Aorta (tissue), 5 donors: ENCODE measurements around the gene ANKS1B. TPM values are rescaled to one million over a fixed set of nuclear protein-coding genes. Genes with fewer than 3 reads are reported as not detected.

Experiments used
- ATAC-seq: fragments of 200-7000 bp; cut with Tn5 transposase; one replicate; pipeline ENCODE4 v1.9.1; 2022; ENCODE audit warnings: moderate library complexity; ENCODE audit not compliant: low FRiP score
- DNase-seq, 2 donors: peaks; one replicate each; pipeline ENCODE4 v3.0.0-alpha.2; 2020
- H3K27ac ChIP-seq, 2 donors: one replicate each; pipeline ENCODE4 v1.5.1; 2013; ENCODE audit warnings: low read length in 2 of 2, mild to moderate bottlenecking in 2 of 2, moderate library complexity in 2 of 2, control low read depth in 1 of 2, inconsistent platforms in 1 of 2, low read depth in 1 of 2
- H3K27me3 ChIP-seq, 2 donors: one replicate each; pipeline ENCODE4 v1.6.1; 2013; ENCODE audit warnings: control low read depth in 1 of 2, low read length in 1 of 2, mild to moderate bottlenecking in 1 of 2, moderate library complexity in 1 of 2; ENCODE audit not compliant: insufficient read depth in 2 of 2, control insufficient read depth in 1 of 2
- H3K36me3 ChIP-seq, 2 donors: one replicate each; pipeline ENCODE4 v1.6.1; 2013; ENCODE audit warnings: control low read depth in 1 of 2, low read length in 1 of 2, mild to moderate bottlenecking in 1 of 2; ENCODE audit not compliant: insufficient read depth in 2 of 2, control insufficient read depth in 1 of 2
- H3K4me1 ChIP-seq, 2 donors: one replicate each; pipeline ENCODE4 v1.6.1; 2013; ENCODE audit warnings: low read length in 2 of 2, control low read depth in 1 of 2, mild to moderate bottlenecking in 1 of 2, moderate library complexity in 1 of 2; ENCODE audit not compliant: insufficient read depth in 2 of 2, control insufficient read depth in 1 of 2
- H3K4me3 ChIP-seq, 2 donors: one replicate each; pipeline ENCODE4 v1.5.1; 2013; ENCODE audit warnings: low read length in 2 of 2, control low read depth in 1 of 2, mild to moderate bottlenecking in 1 of 2
- H3K9me3 ChIP-seq: one replicate; pipeline ENCODE4 v1.6.1; 2013; ENCODE audit warnings: mild to moderate bottlenecking, low read length; ENCODE audit not compliant: control insufficient read depth
- WGBS, 2 donors: extraction: QIAGEN DNeasy Blood & Tissue Kit; methylation state at CpG; one replicate each; pipeline ENCODE4 v1.1.7; 2013; 5-methylcytosine and 5-hydroxymethylcytosine counted together
- intact Hi-C, 2 donors: fragments of 100-400 bp; cut with DNase I; formaldehyde crosslinking; loops; one replicate each; pipeline versions ENCODE4 v1.14.2 to v1.15.0; 2022
- polyA plus RNA-seq, 2 donors: library from polyadenylated mRNA; stranded (reverse); fragments of 200-250 nt; gene quantifications; one replicate each; pipeline ENCODE4 v1.2.3, GENCODE V29; 2013
- total RNA-seq, 2 donors: library from RNA; stranded (reverse); fragmentation: NEBNext Ultra II Directional; extraction: Animal tissue kit (Norgen Biotek cat#: 25700); gene quantifications; one replicate each; pipeline ENCODE4 v1.2.1, GENCODE V29; 2021
- donor health status: healthy with polysubstance abuse.
- donor health status: Bipolar disorder and iron deficiency.
- donor health status: DM: no; HTN: no; CAD: no.
- donor health status: DM: no; HTN: no; CAD: no.
- donor health status: DM: yes; HTN: yes; CAD: no.

Gene ANKS1B
- total and polyA plus RNA-seq, 4 donors: 3.0 to 37.0 (median 17.8) TPM

DNA sequence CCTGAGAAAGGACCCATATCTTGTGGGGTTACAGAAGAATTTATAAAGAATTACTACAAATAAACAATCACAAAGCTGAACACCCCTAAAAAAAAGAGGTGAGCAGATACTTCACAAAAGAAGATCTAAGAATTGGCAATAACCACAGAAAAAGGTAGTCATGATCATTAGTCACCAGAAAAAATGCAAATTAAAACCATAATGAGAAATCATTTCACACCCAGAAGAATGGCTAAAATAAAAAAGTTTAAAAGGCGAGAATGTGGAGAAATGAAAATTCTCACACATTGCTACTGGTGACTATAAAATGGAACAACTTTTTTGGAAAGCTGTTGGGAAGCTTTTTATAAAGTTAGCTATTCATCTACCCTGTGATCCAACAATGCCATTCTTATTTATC, 545.3 kb downstream of the ANKS1B start:
- Histone ChIP-seq H3K36me3 (no peaks in the 10 kb centered on the region), H3K4me1 (no peaks in the 10 kb centered on the region), H3K9me3 (no peaks in the 10 kb centered on the region), H3K27ac (no peak overlapping the region), H3K27me3 (no peaks in the 10 kb centered on the region), H3K4me3 (no peak overlapping the region)
- intact Hi-C loops: no loop called here
- no peak for DNase-seq
- no peak for ATAC-seq
- whole genome bisulfite sequencing, 2 donors: 91 to 95% methylated on average over 1 of the region's 1 CpG

GRCh38 chr12:99436584-99436983, 548.2 kb downstream of the ANKS1B start:
- Histone ChIP-seq H3K27ac (no peak overlapping the region), H3K36me3 (no peaks in the 10 kb centered on the region), H3K4me1 (no peaks in the 10 kb centered on the region), H3K4me3 (no peak overlapping the region), H3K27me3 (no peaks in the 10 kb centered on the region), H3K9me3 (no peaks in the 10 kb centered on the region)
- intact Hi-C loops: no loop called here
- ATAC-seq (no peak), DNase-seq (no peak)

GRCh38 chr12:99435095-99435791, 549.5 kb downstream of the ANKS1B start:
- no peaks in the 10 kb centered on the region for H3K36me3 ChIP-seq
- intact Hi-C loops: no loop called here
- no peaks in the 10 kb centered on the region for H3K4me1 ChIP-seq
- ATAC-seq (no peak), DNase-seq (no peak)
- no peaks in the 10 kb centered on the region for H3K27me3 ChIP-seq
- WGBS, 2 donors: 88 to 96% methylated on average over 1 of the region's 1 CpG
- no peaks in the 10 kb centered on the region for H3K9me3 ChIP-seq
- no peak overlapping the region for H3K27ac ChIP-seq
- no peak overlapping the region for H3K4me3 ChIP-seq

DNA sequence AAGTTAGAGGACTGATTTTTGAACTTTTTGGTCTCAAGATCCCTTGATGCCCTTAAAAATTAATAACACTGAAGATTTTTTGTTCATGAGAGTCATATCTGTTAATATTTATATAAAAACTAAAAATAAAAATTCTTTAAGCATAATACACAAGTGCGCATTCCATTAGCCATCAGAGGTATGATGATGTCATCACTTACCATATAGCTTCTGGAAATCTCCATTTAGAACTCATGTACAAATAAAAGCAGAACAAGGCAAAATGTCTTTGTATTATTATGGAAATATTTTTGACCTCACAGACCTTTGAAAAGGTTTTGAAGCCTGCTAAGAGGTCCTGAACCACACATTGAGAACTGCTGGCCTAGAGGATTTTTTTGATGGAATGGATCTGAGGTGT, 551.6 kb downstream of the ANKS1B start:
- intact Hi-C loops: no loop called here
- no peaks in the 10 kb centered on the region for H3K27me3 ChIP-seq
- H3K4me3 ChIP-seq: no peak overlapping the region
- H3K4me1 ChIP-seq: no peaks in the 10 kb centered on the region
- H3K36me3 ChIP-seq: no peaks in the 10 kb centered on the region
- 94 to 99% methylated on average over 1 of the region's 1 CpG for WGBS, 2 donors
- no peak overlapping the region for H3K27ac ChIP-seq
- DNase-seq (no peak), ATAC-seq (no peak)
- H3K9me3 ChIP-seq: no peaks in the 10 kb centered on the region

DNA sequence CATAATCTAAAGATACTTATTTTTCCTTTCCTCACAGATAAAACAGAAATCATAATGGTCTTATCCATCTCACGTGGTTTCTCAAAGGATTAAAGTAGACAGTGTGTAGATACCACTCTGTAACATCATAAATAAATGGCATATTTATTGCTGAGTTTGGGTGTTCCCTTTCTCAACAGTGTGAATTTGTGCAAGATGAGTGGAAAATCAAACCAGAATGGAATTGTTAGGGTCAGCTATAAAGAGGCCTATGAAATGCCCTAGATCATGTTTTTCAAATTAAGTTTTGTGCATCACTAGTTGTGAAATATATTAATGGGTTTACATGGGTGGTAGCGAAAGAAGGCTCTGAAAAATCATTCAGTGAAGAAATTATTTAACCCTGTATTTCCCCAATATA, 553.5 kb downstream of the ANKS1B start:
- Histone ChIP-seq H3K27ac (no peak overlapping the region), H3K4me3 (no peak overlapping the region), H3K27me3 (no peaks in the 10 kb centered on the region), H3K36me3 (peaks cover 0 to 3% of the 10 kb centered on the region in 2 donors), H3K9me3 (no peaks in the 10 kb centered on the region), H3K4me1 (no peaks in the 10 kb centered on the region)
- intact Hi-C loops: no loop called here
- 80 to 92% methylated on average over 2 of the region's 2 CpGs for WGBS, 2 donors
- no peak for ATAC-seq
- DNase-seq: no peak

DNA sequence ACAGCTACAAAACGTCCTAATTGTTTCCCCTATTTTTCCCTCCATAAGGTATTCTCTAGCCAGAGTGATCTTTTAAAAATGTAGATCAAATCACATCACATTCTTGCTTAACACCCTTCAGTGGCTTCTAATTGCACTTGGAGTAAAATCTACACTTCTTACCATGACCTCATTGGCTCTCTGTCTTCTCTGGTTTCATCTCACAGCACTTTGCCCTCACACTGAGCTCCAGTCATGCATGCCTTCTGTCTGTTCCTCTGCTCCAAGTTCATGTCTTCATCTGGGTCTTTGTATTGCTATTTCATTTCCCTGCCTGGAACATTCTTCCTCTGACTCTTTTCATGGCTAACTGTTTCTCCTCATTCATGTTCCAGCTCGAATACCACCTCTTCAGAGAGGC, 557.6 kb downstream of the ANKS1B start:
- intact Hi-C loops: no loop called here
- ATAC-seq: no peak
- WGBS, 2 donors: 66 to 70% methylated on average over 2 of the region's 2 CpGs

GRCh38 chr12:99418379-99418778, 566.4 kb downstream of the ANKS1B start:
- WGBS, 2 donors: 73 to 82% methylated on average over 3 of the region's 3 CpGs
- Histone ChIP-seq H3K27ac (no peak overlapping the region), H3K4me3 (no peak overlapping the region), H3K36me3 (peaks cover 0 to 2% of the 10 kb centered on the region in 2 donors), H3K9me3 (no peaks in the 10 kb centered on the region), H3K27me3 (no peaks in the 10 kb centered on the region), H3K4me1 (no peaks in the 10 kb centered on the region)
- intact Hi-C loops: no loop called here
- DNase-seq: no peak
- no peak for ATAC-seq

More for the DNA sequence above, 557.6 kb downstream of the ANKS1B start:
- Histone ChIP-seq H3K27ac (no peak overlapping the region), H3K4me1 (no peaks in the 10 kb centered on the region), H3K27me3 (no peaks in the 10 kb centered on the region), H3K36me3 (peaks cover 0 to 3% of the 10 kb centered on the region in 2 donors), H3K9me3 (no peaks in the 10 kb centered on the region), H3K4me3 (no peak overlapping the region)
- no peak for DNase-seq

GRCh38 chr12:99413751-99414150, 571.0 kb downstream of the ANKS1B start:
- Histone ChIP-seq H3K27me3 (no peaks in the 10 kb centered on the region), H3K4me3 (no peak overlapping the region), H3K4me1 (no peaks in the 10 kb centered on the region), H3K27ac (no peak overlapping the region), H3K36me3 (peaks cover 0 to 2% of the 10 kb centered on the region in 2 donors), H3K9me3 (no peaks in the 10 kb centered on the region)
- ATAC-seq: no peak
- intact Hi-C loops: no loop called here
- no peak for DNase-seq
- WGBS, 2 donors: 88 to 93% methylated on average over 3 of the region's 3 CpGs

DNA sequence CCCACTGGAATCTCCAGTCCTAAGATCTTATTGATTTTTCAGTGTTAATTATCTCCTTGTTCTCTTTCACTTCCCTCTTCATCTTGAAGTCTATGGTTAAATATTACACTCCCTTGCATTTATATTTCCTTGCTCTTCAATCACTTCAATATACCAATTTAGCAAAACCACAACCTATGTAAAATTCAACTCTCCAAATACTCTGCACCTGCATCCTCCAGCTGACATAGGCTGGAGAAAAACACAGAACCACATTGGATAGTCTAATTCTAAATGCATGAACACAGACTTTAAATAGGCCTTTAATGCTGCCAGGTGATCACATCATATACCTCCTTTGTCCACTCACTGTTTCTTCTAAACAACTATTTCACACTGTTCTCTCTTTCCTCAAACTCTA, 591.0 kb downstream of the ANKS1B start:
- no peak for ATAC-seq

More for the DNA sequence above, 591.0 kb downstream of the ANKS1B start:
- no peaks in the 10 kb centered on the region for H3K36me3 ChIP-seq
- intact Hi-C loops: loop anchor here in 1 of 2 donors (5.0 kb wide), 1 partner anchor 374 kb away; no protein-coding TSS in a partner anchor
- no peak overlapping the region for H3K4me3 ChIP-seq
- no peak overlapping the region for H3K27ac ChIP-seq
- H3K27me3 ChIP-seq: no peaks in the 10 kb centered on the region
- no peaks in the 10 kb centered on the region for H3K9me3 ChIP-seq
- DNase-seq: no peak
- no peaks in the 10 kb centered on the region for H3K4me1 ChIP-seq
